ENCODE data around the gene PDGFA. TPM values are rescaled to one million over a fixed set of nuclear protein-coding genes. Genes with fewer than 3 reads are reported as not detected.

PDGFA gene
- total and polyA plus RNA-seq, 9 donors, result 3.7 to 35.5 (median 8.7) TPM

GRCh38 chr7:463817-464453 is 55.7 kb downstream of the PDGFA start:
- TF ChIP-seq EP300 (IDR thresholded peaks at IDR 0.05), result no peak
- no peak for TF ChIP-seq CTCF (IDR thresholded peaks at IDR 0.05)
- TF ChIP-seq POLR2A (IDR thresholded peaks at IDR 0.05), result no peak
- Histone ChIP-seq H3K27me3 (no peaks in the 10 kb centered on the region), H3K27ac (no peak overlapping the region), H3K36me3 (no peaks in the 10 kb centered on the region), H3K4me3 (no peak overlapping the region), H3K9me3 (no peaks in the 10 kb centered on the region), H3K4me1 (ENCODE audit: insufficient read depth) (peaks cover 10% of the 10 kb centered on the region)
- intact Hi-C loops (cut with DNase I), result no loop called here
- peak in 3 of 5 donors; percentile 19 to 37 (median 23) for DNase-seq
- 84 to 88% (median 85%) methylated on average over 35 of the region's 35 CpGs for WGBS, 3 donors

GRCh38 chr7:463362-463781 is 56.3 kb downstream of the PDGFA start:
- Histone ChIP-seq H3K9me3 (no peaks in the 10 kb centered on the region), H3K27me3 (no peaks in the 10 kb centered on the region), H3K4me1 (ENCODE audit: insufficient read depth) (peaks cover 10% of the 10 kb centered on the region), H3K36me3 (no peaks in the 10 kb centered on the region), H3K4me3 (no peak overlapping the region), H3K27ac (no peak overlapping the region)
- WGBS, 3 donors, result 93 to 95% (median 95%) methylated on average over 36 of the region's 36 CpGs
- TF ChIP-seq POLR2A (IDR thresholded peaks at IDR 0.05), result no peak
- no peak for TF ChIP-seq CTCF (IDR thresholded peaks at IDR 0.05)
- no peak for TF ChIP-seq EP300 (IDR thresholded peaks at IDR 0.05)
- intact Hi-C loops (cut with DNase I), result no loop called here
- DNase-seq, result peak in 3 of 5 donors; percentile 12 to 33 (median 23)

- 92 to 93% (median 92%) methylated on average over 22 to 49 of the region's 49 CpGs for WGBS, 3 donors
- intact Hi-C loops (cut with DNase I), result no loop called here
- Histone ChIP-seq H3K4me1 (ENCODE audit: insufficient read depth) (peaks cover 10% of the 10 kb centered on the region), H3K9me3 (no peaks in the 10 kb centered on the region), H3K27me3 (no peaks in the 10 kb centered on the region), H3K27ac (no peak overlapping the region), H3K36me3 (no peaks in the 10 kb centered on the region), H3K4me3 (no peak overlapping the region)
- DNase-seq, result peak in 2 of 5 donors; percentile 26 to 34
- TF ChIP-seq CTCF (IDR thresholded peaks at IDR 0.05) (no peak), EP300 (IDR thresholded peaks at IDR 0.05) (no peak), POLR2A (IDR thresholded peaks at IDR 0.05) (no peak)
Measured at GRCh38 chr7:462173-463103, 57.2 kb downstream of the PDGFA start.

- H3K4me3 ChIP-seq, result no peak overlapping the region
- H3K9me3 ChIP-seq, result no peaks in the 10 kb centered on the region
- TF ChIP-seq EP300 (IDR thresholded peaks at IDR 0.05) (no peak), CTCF (IDR thresholded peaks at IDR 0.05) (no peak), POLR2A (IDR thresholded peaks at IDR 0.05) (no peak)
- no peaks in the 10 kb centered on the region for H3K36me3 ChIP-seq
- no peak overlapping the region for H3K27ac ChIP-seq
- whole genome bisulfite sequencing, 3 donors, result 77 to 80% (median 78%) methylated on average over 25 to 29 of the region's 29 CpGs
- intact Hi-C loops (cut with DNase I), result no loop called here
- H3K4me1 ChIP-seq (ENCODE audit: insufficient read depth), result peaks cover 10% of the 10 kb centered on the region
- no peak for DNase-seq
- H3K27me3 ChIP-seq, result no peaks in the 10 kb centered on the region
Measured at GRCh38 chr7:461453-462172, 58.0 kb downstream of the PDGFA start.

Measured in ovary (tissue), 9 donors.